ENCODE measurements around the gene ANKRD13A. TPM values are rescaled to one million over a fixed set of nuclear protein-coding genes. Genes with fewer than 3 reads are reported as not detected.
A peak's percentile ranks its signal among the peaks of the same experiment; 100 is the strongest.

Gene ANKRD13A
- total RNA-seq, 4 donors from 2014 or later, result 38.5 to 69.0 (median 51.7) TPM

- peak; percentile 24 to 47 for DNase-seq (ENCODE audit: low spot score in 2 of 2)
- H3K27ac ChIP-seq, result peak overlapping the region; percentile 34 to 88 (median 64)
- H3K4me3 ChIP-seq, result peak overlapping the region; percentile 18 to 55 (median 44)
- peaks cover 0 to 3% (median 0%) of the 10 kb centered on the region in 3 donors for H3K36me3 ChIP-seq
- H3K4me1 ChIP-seq, result peaks cover 0 to 32% (median 0%) of the 10 kb centered on the region in 4 donors
- no peaks in the 10 kb centered on the region for H3K9me3 ChIP-seq
- 4 to 7% methylated on average over 19 of the region's 19 CpGs for WGBS, 2 donors
- H3K27me3 ChIP-seq, result no peaks in the 10 kb centered on the region
- TF ChIP-seq, protein P1, sequence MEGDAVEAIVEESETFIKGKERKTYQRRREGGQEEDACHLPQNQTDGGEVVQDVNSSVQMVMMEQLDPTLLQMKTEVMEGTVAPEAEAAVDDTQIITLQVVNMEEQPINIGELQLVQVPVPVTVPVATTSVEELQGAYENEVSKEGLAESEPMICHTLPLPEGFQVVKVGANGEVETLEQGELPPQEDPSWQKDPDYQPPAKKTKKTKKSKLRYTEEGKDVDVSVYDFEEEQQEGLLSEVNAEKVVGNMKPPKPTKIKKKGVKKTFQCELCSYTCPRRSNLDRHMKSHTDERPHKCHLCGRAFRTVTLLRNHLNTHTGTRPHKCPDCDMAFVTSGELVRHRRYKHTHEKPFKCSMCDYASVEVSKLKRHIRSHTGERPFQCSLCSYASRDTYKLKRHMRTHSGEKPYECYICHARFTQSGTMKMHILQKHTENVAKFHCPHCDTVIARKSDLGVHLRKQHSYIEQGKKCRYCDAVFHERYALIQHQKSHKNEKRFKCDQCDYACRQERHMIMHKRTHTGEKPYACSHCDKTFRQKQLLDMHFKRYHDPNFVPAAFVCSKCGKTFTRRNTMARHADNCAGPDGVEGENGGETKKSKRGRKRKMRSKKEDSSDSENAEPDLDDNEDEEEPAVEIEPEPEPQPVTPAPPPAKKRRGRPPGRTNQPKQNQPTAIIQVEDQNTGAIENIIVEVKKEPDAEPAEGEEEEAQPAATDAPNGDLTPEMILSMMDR (IDR thresholded peaks at IDR 0.05), result no peak
- TF ChIP-seq POLR2A (IDR thresholded peaks at IDR 0.05) (peak in 1 of 2 donors; percentile 36), EP300 (IDR thresholded peaks at IDR 0.05) (peak in 1 of 2 donors; percentile 69)
Measured at GRCh38 chr12:110073049-110073831, 74.0 kb downstream of the ANKRD13A start.

GRCh38 chr12:110074089-110074488 lies 74.9 kb downstream of the ANKRD13A start:
- no peaks in the 10 kb centered on the region for H3K27me3 ChIP-seq
- H3K9me3 ChIP-seq, result no peaks in the 10 kb centered on the region
- H3K27ac ChIP-seq, result peak overlapping the region; percentile 34 to 88 (median 64)
- no peak for DNase-seq (ENCODE audit: low spot score in 2 of 2)
- H3K36me3 ChIP-seq, result no peaks in the 10 kb centered on the region
- TF ChIP-seq, protein P1 (IDR thresholded peaks at IDR 0.05), result no peak
- TF ChIP-seq EP300 (IDR thresholded peaks at IDR 0.05) (no peak), POLR2A (IDR thresholded peaks at IDR 0.05) (no peak)
- H3K4me1 ChIP-seq, result peaks cover 0 to 40% (median 0%) of the 10 kb centered on the region in 4 donors
- peak overlapping the region; percentile 18 to 55 (median 44) for H3K4me3 ChIP-seq
- 48 to 50% methylated on average over 5 of the region's 5 CpGs for WGBS, 2 donors

DNA sequence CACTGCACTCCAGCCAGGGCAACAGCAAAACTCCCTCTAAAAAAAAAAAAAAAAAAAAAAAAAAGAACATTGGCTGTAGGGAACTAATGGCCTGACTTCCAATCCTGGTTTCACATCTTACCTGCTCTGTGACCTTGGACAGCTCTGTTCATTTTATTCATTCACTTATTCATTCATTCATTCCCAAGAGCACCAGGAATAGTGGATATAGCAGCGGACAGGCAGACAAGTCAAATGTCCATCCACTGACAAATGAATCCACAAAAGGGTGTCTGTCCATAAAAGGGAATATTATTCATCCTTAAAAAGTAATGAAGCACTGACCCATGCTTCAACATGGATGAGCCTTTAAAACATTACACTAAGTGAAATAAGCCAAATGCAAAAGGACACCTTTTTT lies 76.7 kb downstream of the ANKRD13A start:
- peaks cover 0 to 53% (median 0%) of the 10 kb centered on the region in 4 donors for H3K4me1 ChIP-seq
- no peaks in the 10 kb centered on the region for H3K36me3 ChIP-seq
- no peak for DNase-seq (ENCODE audit: low spot score in 2 of 2)
- no peaks in the 10 kb centered on the region for H3K27me3 ChIP-seq
- no peak overlapping the region for H3K27ac ChIP-seq
- no peaks in the 10 kb centered on the region for H3K9me3 ChIP-seq
- no peak overlapping the region for H3K4me3 ChIP-seq
- TF ChIP-seq POLR2A (IDR thresholded peaks at IDR 0.05) (no peak), EP300 (IDR thresholded peaks at IDR 0.05) (no peak)
- TF ChIP-seq, protein P1 (IDR thresholded peaks at IDR 0.05), result no peak
- 97 to 98% methylated on average over 1 of the region's 1 CpG for WGBS, 2 donors

DNA sequence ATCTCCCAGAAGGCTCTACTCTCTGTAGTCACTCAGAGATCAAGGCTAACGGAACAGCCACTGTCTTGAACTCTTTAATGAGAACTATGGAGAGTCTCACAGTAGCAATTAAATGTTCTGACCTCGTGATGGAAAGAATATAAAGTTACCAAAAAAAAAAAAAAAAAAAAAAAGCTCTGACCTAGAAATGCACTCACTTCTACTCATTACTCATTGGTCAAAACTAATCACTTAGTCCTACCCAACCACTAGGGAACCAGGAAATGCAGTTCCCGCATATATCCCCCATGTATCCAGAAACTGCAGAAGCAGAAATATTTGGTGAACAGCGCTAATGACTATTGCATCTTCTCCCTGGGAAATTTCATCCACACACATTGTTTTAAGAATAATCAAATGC lies 78.6 kb downstream of the ANKRD13A start:
- Histone ChIP-seq H3K36me3 (no peaks in the 10 kb centered on the region), H3K27ac (peak overlapping the region in 1 of 4 donors; percentile 89), H3K27me3 (no peaks in the 10 kb centered on the region), H3K4me3 (no peak overlapping the region), H3K4me1 (peaks cover 0 to 47% (median 0%) of the 10 kb centered on the region in 4 donors), H3K9me3 (no peaks in the 10 kb centered on the region)
- DNase-seq (ENCODE audit: low spot score in 2 of 2), result no peak
- 56 to 57% methylated on average over 4 of the region's 4 CpGs for WGBS, 2 donors
- TF ChIP-seq, protein P1 (IDR thresholded peaks at IDR 0.05), result no peak
- TF ChIP-seq POLR2A (IDR thresholded peaks at IDR 0.05) (no peak), EP300 (IDR thresholded peaks at IDR 0.05) (no peak)

Data from tibial nerve (tissue), 4 donors.